Activated T-helper 2 cell treated with anti-CD3 and anti-CD28 coated beads, Interferon-gamma antibody, Interleukin-2, Interleukin-4, amounts not matched to agents 10 μg/mL and 5 μg/mL and 100 μg/mL, durations not matched to agents 14 hours and 24 hours and 36 hours (primary cell): ENCODE measurements around the gene WDFY4. TPM values are rescaled to one million over a fixed set of nuclear protein-coding genes. Genes with fewer than 3 reads are reported as not detected.

ENCODE experiments used
- DNase-seq: peaks from one replicate; pipeline ENCODE4 v3.0.0; 2021; ENCODE audit warnings: low spot score
- H3K27ac Mint-ChIP-seq: one replicate; pipeline ENCODE4 v1.8.0; 2021; ENCODE audit warnings: mixed read lengths
- H3K27me3 Mint-ChIP-seq: one replicate; pipeline ENCODE4 v1.8.0; 2021; ENCODE audit warnings: low read depth, mixed read lengths
- H3K36me3 Mint-ChIP-seq: one replicate; pipeline ENCODE4 v1.8.0; 2021; ENCODE audit warnings: low read depth, mixed read lengths
- H3K4me1 Mint-ChIP-seq: one replicate; pipeline ENCODE4 v1.8.0; 2021; ENCODE audit warnings: low read depth, mixed read lengths
- H3K4me3 Mint-ChIP-seq: one replicate; pipeline ENCODE4 v1.8.0; 2021; ENCODE audit warnings: low read depth, mild to moderate bottlenecking, moderate library complexity, mixed read lengths
- H3K9me3 Mint-ChIP-seq: one replicate; pipeline ENCODE4 v1.8.0; 2021; ENCODE audit warnings: mixed read lengths
- intact Hi-C: fragments of 100-400 bp; cut with micrococcal nuclease; formaldehyde crosslinking; loops from one replicate; pipeline ENCODE4 v1.15.1; 2023
- total RNA-seq: library from RNA; stranded (reverse); gene quantifications from 2 replicates; pipeline ENCODE4 v1.2.3, GENCODE V29; 2022

The WDFY4 gene
- total RNA-seq, 1 donor from 2014 or later: 0.21 TPM

DNA sequence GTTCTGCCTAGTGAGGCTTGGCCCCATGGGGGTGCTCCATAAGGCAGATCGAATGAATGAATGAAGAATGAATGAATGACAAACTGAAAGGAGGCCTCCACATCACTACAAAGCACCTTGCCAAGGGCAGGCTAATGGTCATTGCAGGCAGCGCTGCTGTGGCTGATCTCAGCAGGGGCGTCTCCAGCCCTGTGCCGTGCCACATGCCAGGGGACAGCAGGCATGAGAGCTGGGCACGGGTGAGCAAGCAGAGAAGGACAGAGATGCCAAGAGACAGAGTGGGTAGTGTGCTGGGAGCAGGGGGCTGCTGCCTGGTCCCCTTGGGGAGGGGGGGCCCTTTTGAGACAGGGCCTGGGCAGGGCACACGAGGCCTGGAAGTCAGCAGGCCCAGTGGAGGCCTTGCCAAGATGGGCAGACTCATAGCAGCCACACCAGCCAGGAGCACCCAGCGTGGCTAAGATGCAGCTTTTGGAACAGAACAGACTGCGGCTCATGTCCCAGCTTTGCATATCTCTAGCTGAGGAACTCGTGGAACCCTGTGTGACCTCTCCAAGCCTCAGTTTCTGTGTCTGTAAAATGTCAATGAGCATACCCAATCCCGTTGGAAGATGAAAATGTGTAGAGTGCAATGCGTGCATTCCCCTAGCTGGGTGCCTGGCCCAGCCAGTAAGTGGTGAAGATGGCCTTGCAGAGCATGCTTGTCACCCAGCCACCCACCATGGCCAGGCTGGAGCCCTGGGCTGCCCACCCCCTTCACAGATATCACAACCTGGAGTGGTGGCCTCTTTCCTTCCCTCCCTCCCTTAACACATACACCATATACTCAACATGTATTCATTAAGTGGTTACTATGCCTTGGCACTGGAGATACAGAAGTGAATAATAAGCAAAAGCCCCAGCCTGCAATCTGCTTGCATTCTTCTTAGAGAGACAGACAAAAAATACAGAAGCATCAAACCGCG, 316.0 kb downstream of the WDFY4 start:
- Mint-ChIP-seq H3K27me3 (no peaks in the 10 kb centered on the region), H3K4me1 (no peaks in the 10 kb centered on the region), H3K36me3 (no peaks in the 10 kb centered on the region), H3K27ac (no peak overlapping the region), H3K4me3 (no peak overlapping the region), H3K9me3 (no peaks in the 10 kb centered on the region)
- no peak for DNase-seq
- intact Hi-C loops: no loop called here

- Mint-ChIP-seq H3K9me3 (no peaks in the 10 kb centered on the region), H3K27ac (no peak overlapping the region), H3K36me3 (no peaks in the 10 kb centered on the region), H3K4me1 (no peaks in the 10 kb centered on the region), H3K4me3 (no peak overlapping the region), H3K27me3 (no peaks in the 10 kb centered on the region)
- intact Hi-C loops: no loop called here
- DNase-seq: no peak
Measured at GRCh38 chr10:49001402-49001801, 316.7 kb downstream of the WDFY4 start.

DNA sequence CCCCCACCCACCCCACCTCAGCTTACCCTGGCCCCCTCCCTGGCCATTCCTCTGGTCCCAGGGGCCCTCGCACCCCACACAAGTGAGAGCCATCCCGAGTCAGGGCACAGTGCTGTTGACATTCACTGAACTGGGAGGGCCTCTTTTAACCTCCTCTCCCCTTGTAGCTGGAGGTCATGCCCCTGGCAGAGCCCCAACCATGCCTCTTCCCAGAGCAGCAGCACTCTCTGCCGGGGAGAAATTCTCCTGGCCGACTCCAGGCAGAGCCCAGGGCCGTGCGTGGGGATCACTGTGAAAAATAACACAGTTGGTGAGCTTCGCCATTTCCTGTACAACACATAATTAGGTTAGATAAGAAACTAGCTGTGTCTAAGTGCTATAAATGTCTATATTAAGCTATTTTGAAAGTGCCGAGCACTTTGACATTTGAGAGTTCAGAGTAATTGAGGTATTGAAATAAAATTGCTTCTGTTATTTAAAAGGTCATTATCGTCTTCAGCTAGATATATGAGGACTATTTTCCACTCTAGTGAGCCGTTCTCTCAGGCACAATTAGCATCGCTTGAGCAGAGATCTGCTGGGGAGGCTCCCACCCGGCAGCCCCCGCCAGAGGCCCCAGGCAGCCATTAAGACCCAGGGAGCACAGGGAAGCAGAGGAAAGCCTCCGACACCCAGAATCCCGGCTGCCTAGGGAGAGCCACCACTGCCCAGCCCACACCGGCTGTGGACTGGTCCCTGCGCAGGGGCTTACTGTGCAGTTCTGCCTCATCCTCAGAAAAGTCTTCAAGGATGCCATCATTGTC, 317.4 kb downstream of the WDFY4 start:
- Mint-ChIP-seq H3K27ac (no peak overlapping the region), H3K27me3 (no peaks in the 10 kb centered on the region), H3K4me3 (no peak overlapping the region), H3K4me1 (no peaks in the 10 kb centered on the region), H3K36me3 (no peaks in the 10 kb centered on the region), H3K9me3 (no peaks in the 10 kb centered on the region)
- no peak for DNase-seq
- intact Hi-C loops: no loop called here

GRCh38 chr10:49005270-49005669, 320.6 kb downstream of the WDFY4 start:
- intact Hi-C loops: no loop called here
- Mint-ChIP-seq H3K9me3 (no peaks in the 10 kb centered on the region), H3K27me3 (no peaks in the 10 kb centered on the region), H3K27ac (no peak overlapping the region), H3K4me3 (no peak overlapping the region), H3K36me3 (no peaks in the 10 kb centered on the region), H3K4me1 (no peaks in the 10 kb centered on the region)
- no peak for DNase-seq

DNA sequence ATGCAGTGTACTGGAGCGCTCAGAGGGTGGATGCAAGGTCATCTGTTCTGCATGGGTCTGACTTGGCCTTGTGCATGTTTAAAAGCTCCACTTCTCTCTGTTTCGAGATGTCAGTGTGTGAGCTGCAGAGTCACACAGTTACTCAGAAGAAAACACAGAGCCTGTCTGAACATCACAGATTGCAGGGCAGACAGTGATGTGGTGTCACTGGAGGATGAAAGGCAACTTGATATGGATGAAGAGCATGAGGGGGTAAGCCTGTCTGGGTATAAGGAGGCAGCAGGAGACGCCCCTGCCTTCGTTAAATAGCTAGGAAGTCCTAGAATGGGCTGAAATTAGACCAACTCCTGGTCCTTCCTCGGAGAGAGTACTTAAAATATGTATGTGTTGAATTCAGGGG, 322.5 kb downstream of the WDFY4 start:
- no peak for DNase-seq
- Mint-ChIP-seq H3K36me3 (no peaks in the 10 kb centered on the region), H3K9me3 (no peaks in the 10 kb centered on the region), H3K27me3 (no peaks in the 10 kb centered on the region), H3K27ac (no peak overlapping the region), H3K4me1 (no peaks in the 10 kb centered on the region), H3K4me3 (no peak overlapping the region)
- intact Hi-C loops: no loop called here

GRCh38 chr10:49008091-49008490, 323.4 kb downstream of the WDFY4 start:
- intact Hi-C loops: no loop called here
- no peak overlapping the region for H3K27ac Mint-ChIP-seq
- no peak overlapping the region for H3K4me3 Mint-ChIP-seq
- H3K36me3 Mint-ChIP-seq: no peaks in the 10 kb centered on the region
- no peak for DNase-seq
- no peaks in the 10 kb centered on the region for H3K9me3 Mint-ChIP-seq
- no peaks in the 10 kb centered on the region for H3K27me3 Mint-ChIP-seq
- no peaks in the 10 kb centered on the region for H3K4me1 Mint-ChIP-seq

DNA sequence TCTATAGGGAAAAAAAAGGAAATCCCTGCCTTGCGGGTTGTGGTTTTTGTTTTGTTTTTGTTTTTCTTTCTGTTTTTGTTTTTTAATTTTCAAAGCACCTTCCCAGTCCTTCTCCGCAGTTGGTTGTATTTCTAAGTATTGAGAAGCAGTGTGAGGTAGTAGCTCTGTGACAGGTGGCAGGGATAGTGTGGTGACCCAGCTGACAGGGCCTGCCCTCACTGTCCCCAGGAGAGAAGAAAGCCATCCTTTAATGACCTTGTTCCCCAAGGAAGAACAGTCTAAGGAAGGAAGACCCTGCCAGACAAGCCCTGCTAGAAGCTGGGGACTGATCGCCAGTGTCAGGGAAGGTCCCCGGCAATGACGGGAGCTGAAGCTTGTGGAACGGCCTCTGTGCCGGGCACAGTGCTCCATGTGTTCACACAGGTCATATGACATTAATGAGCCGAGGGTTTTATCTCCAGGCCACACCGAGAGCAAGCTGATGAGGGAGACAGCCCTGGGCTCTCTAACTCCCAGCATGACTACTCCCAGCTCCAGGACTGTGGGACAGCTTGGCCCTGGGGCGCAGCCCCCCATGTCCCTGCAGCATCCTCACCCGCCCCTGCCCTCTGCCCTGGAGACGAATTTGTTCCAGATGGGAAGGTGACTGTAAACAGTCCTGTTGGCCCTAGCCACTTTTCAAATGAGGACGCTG, 324.0 kb downstream of the WDFY4 start:
- Mint-ChIP-seq H3K27ac (no peak overlapping the region), H3K36me3 (no peaks in the 10 kb centered on the region), H3K4me1 (no peaks in the 10 kb centered on the region), H3K4me3 (no peak overlapping the region), H3K9me3 (no peaks in the 10 kb centered on the region), H3K27me3 (no peaks in the 10 kb centered on the region)
- intact Hi-C loops: no loop called here
- DNase-seq: no peak

DNA sequence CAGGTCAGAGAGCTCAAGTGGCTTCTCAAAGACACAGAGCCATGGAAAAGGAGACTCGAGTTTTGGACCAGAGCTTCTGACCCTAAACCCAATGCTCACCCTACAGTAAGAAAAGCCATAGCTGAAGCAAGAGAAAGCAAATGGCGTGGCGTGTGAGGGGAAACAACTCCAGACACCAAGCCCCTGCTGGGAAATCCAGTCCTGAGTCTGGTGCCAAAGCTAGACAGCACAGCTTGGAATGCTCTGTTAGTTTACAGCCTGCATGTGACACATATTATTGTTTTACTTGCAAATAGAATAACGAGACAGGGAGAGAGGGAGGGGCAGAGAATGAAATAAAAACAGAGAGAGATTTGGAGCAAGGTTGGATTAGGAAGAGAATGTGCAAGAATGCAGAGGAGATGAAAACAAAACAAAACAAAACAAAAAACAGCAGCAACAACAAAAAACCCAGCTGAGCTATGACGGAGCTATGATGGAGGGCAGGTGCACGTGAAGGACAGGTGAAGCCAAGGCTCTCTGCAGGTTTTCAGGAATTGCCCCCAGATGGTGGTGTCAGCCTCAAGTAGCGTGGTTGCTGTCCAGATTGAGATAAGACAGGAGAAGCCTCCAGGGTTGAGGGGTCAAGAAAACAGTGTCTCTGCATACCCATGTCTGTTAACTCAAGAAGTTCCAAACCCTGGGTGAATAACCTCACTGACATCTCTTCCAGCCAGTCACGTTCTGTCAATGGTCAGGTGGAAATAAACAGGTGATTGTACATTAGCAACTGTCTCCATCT, 324.7 kb downstream of the WDFY4 start:
- no peaks in the 10 kb centered on the region for H3K4me1 Mint-ChIP-seq
- H3K27me3 Mint-ChIP-seq: no peaks in the 10 kb centered on the region
- H3K36me3 Mint-ChIP-seq: no peaks in the 10 kb centered on the region
- no peak overlapping the region for H3K27ac Mint-ChIP-seq
- H3K9me3 Mint-ChIP-seq: no peaks in the 10 kb centered on the region
- DNase-seq: no peak
- H3K4me3 Mint-ChIP-seq: no peak overlapping the region
- intact Hi-C loops: no loop called here

DNA sequence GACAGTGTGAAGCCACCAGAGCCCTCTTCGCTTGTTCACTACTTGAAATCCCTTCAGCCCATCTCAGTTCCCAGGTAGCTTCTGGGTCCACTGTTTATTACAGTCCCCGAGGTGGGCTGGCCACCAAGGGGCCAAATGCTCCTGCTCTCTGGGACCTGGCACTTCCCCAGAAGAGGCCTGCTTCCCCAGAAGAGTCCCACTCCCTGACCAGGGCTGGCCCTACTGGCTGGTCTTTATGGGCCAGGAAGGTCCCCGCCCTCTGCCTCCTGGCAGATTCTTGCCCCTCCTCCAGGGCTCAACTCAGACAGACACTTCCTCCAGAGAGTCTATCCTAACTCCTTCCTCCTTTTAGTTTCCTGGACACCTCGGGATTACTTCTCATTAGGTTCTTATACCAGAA, 325.6 kb downstream of the WDFY4 start:
- DNase-seq: no peak
- H3K36me3 Mint-ChIP-seq: no peaks in the 10 kb centered on the region
- no peaks in the 10 kb centered on the region for H3K9me3 Mint-ChIP-seq
- intact Hi-C loops: no loop called here
- H3K4me3 Mint-ChIP-seq: no peak overlapping the region
- no peak overlapping the region for H3K27ac Mint-ChIP-seq
- no peaks in the 10 kb centered on the region for H3K4me1 Mint-ChIP-seq
- no peaks in the 10 kb centered on the region for H3K27me3 Mint-ChIP-seq

DNA sequence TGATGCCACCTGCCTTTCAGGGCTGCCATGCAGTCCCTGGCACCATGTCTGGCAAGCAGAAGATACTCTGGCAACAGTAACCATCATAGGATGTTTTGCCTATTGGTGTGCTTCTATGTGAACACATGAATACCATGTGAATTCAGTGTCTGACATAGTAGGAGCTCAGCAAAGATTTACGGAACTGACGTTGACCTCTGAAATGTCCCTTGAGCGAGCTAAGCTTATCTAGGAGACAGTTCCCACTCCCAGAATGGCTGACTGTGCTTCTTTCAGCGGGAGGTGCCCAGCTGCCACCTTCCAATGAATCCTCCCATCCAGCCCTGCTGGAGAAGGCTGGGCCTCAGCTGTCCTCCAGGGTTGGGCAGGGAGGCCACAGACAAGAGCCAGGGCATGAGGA, 326.2 kb downstream of the WDFY4 start:
- Mint-ChIP-seq H3K27me3 (no peaks in the 10 kb centered on the region), H3K36me3 (no peaks in the 10 kb centered on the region), H3K4me1 (no peaks in the 10 kb centered on the region), H3K4me3 (no peak overlapping the region), H3K27ac (no peak overlapping the region), H3K9me3 (no peaks in the 10 kb centered on the region)
- no peak for DNase-seq
- intact Hi-C loops: no loop called here

DNA sequence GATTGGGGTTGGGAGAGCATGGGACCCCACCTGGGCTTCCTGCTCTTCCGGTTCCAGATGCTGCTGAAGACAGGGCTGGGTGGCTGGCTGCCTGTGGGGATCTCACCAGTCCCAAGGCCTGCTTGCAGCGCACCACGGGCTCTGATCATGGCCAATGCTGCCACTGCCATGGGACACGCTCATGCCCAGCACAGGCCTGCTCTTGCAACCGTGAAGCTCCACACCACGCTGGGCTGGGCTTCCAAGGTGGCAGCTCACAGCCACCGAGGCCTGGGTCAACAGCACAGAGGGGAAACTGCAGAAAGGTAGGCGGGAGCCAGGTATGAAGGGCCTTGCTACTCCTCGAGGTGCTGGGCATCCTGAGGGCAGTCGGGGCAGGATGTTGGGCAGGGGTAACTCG, 327.1 kb downstream of the WDFY4 start:
- H3K27me3 Mint-ChIP-seq: no peaks in the 10 kb centered on the region
- H3K4me1 Mint-ChIP-seq: no peaks in the 10 kb centered on the region
- no peak overlapping the region for H3K27ac Mint-ChIP-seq
- intact Hi-C loops: no loop called here
- H3K4me3 Mint-ChIP-seq: no peak overlapping the region
- H3K36me3 Mint-ChIP-seq: no peaks in the 10 kb centered on the region
- DNase-seq: no peak
- no peaks in the 10 kb centered on the region for H3K9me3 Mint-ChIP-seq

DNA sequence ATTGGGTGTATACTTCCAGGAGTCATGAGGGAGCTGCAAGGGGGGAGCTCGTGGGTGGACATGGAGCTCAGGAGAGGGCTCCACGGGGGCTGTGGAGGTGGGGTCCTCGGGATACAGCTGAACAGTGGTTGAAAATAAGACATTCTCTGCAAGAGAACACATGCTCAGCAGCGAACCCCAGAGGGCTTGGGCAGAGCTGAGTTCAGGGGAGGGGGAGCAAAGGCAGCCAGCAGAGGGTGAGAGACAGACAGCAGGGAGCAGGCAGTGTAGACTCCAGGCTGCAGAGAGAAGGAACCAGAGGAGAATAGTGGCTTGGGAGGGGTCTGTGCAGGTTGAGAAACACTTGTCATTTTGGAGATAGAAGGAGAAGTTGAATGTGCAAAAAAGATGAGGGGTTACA, 327.9 kb downstream of the WDFY4 start:
- H3K27ac Mint-ChIP-seq: no peak overlapping the region
- no peaks in the 10 kb centered on the region for H3K36me3 Mint-ChIP-seq
- H3K9me3 Mint-ChIP-seq: no peaks in the 10 kb centered on the region
- no peak for DNase-seq
- no peaks in the 10 kb centered on the region for H3K4me1 Mint-ChIP-seq
- no peaks in the 10 kb centered on the region for H3K27me3 Mint-ChIP-seq
- intact Hi-C loops: no loop called here
- no peak overlapping the region for H3K4me3 Mint-ChIP-seq
